Urothelium cell line (cell line): ENCODE results near the gene ESCO1.
"Not testable (repeated sequence)": the region's sequence is repeated elsewhere in the genome, so short reads cannot be mapped to it uniquely, and the experiment has no call there.

Experiments used
- DNase-seq: peaks from one replicate; pipeline ENCODE4 v3.0.0; 2011; ENCODE audit warnings: low spot score, mixed read lengths
- FAIRE-seq: peaks from 2 replicates; lab custom pipeline; 2011; peaks lifted over from hg19 to GRCh38; lab: Jason Lieb, UNC

The ESCO1 gene

DNA sequence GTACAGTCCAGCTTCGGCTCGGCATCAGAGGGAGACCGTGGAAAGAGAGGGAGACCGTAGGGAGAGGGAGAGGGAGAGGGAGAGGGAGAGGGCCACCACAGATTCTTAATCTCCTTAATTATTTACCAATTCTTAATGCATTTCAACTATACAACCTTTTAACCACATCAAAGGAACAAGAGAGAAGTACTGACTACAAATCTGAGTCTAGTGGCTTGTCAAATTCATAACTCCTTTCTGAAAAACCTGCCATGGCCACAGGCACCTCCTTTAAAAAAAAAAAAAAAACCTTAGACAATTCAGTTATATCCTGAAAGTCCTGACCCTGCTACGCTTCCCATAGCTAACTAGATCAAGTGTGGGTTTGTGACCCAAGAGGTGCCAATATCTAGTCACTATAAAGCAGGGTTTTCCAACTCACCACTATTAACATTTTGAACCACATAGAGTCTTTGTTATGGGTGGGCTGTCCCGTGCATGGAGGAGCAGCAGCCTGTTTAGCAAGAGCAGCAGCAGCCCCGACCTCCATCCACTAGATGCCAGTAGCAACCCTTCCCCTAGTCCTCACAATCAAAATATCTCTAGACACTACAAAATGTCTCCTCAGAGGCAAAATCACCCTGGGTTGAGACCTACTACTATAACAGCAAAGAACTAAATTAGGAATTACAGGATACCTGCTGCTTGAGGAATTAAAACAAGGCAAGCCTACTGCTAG lies 6.8 kb downstream of the ESCO1 start:
- DNase-seq (no peak), FAIRE-seq (no peak)

DNA sequence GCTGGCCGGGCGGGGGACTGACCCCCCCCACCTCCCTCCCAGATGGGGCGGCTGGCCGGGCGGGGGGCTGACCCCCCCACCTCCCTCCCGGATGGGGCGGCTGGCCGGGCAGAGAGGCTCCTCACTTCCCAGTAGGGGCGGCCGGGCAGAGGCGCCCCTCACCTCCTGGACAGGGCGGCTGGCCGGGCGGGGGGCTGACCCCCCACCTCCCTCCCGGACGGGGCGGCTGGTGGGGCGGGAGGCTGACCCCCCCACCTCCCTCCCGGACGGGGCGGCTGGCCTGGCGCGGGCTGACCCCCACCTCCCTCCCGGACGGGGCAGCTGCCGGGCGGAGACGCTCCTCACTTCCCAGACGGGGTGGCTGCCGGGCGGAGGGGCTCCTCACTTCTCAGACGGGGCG lies 8.1 kb downstream of the ESCO1 start:
- DNase-seq, FAIRE-seq: not testable (repeated sequence)

DNA sequence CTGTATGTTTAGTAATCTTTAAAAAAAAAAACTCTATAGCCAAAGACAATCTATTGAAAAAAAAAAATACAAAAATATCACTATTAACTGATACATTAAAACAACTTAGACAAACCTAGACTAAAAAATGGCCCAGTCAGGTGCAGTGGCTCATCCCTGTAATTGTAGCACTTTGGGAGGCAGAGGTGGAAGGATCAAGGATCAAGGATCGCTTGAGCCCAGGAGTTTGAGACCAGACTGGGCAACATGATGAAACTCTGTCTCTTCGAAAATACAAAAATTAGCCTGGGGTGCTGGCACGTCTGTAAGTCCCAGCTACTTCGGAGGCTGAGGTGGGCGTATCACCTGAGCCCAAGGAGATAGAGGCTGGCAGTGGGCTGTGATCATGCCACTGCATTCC lies 16.1 kb downstream of the ESCO1 start:
- FAIRE-seq (no peak), DNase-seq (no peak)

DNA sequence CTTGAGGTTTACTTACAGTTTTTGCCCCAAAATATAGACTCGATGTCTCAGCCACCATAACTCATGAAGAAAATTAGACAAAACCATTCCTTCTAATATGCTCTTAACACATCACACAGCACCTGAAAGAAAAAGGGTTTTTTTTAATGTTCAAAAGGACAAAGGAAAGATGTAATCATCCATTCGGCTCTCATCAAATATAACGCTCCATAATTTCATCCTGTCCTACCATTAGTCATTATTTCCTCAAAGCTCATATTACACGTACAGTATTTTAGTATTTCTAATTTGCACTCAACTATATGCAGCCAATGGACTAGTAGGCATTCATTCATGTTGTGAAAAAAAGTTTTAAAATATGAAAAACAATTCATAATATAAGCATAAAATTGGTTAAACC lies 24.8 kb downstream of the ESCO1 start:
- DNase-seq (no peak), FAIRE-seq (no peak)

DNA sequence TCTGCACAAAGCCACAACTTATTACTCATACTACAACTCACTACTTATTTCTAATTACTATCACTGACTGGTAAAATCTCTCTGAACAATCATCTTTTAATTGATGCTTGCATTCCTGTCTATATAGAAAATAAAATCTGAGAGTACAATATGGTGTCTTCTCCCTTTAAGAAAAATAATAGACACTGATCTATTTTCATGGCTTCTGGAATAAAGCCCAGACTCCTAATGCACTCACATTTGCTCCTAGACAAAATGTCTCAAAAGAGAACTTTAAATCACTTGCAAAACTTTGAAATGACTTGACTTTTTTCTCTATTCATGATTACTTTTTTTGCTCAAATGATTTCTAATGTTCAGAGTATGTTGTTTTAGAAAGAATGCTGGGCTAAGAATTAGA lies 28.7 kb downstream of the ESCO1 start:
- no peak for FAIRE-seq

DNA sequence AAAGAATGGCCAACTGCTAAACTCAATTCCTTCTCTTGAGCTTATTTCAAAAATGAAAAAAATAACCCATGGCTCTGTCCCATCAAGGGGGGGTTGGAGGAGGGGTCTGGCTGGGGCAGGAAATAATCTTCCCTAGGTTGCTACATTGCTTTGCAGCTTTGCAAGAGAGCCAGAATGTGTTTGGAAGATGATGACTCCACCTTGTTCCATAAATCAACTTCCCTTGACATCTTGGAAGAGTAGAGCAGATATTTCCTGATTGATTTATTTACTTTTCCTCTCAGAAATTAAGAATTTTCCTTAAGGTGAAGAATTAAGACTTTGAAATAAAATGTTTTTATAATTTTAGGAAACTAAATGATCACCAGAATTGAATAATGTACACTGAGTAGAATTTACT lies 41.3 kb downstream of the ESCO1 start:
- no peak for DNase-seq

More for the DNA sequence above, 28.7 kb downstream of the ESCO1 start:
- no peak for DNase-seq

DNA sequence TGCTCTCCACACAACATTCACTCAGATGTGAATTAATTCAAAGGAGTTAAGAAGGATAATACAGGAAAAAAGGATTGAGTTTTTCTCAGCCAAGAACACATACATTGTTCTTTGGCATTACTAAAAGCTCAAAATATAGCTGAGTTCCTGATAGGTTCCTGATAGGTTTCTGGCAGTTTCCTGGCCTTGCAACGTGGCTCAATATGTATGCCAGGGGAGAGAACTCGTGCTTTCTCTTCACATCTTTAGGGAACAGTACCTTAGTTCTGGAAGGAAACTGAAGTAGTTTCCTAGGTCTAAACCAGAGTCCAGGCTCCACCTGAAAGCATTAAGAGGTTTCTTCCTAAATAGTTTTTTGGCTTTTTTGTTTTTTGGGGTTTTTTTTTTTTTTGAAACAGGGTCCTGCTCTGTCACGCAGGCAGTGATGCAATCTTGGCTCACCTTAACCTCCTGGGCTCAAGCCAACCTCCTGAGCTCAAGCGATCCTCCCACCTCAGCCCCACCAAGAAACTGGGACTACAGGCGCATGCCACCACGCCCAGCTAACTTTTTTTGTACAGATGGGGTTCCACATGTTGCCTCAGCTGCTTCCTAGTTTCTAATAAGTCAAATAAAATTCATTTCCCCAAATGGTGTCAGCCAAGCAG lies 42.8 kb downstream of the ESCO1 start:
- FAIRE-seq (no peak), DNase-seq (no peak)

More for the DNA sequence above, 41.3 kb downstream of the ESCO1 start:
- no peak for FAIRE-seq

DNA sequence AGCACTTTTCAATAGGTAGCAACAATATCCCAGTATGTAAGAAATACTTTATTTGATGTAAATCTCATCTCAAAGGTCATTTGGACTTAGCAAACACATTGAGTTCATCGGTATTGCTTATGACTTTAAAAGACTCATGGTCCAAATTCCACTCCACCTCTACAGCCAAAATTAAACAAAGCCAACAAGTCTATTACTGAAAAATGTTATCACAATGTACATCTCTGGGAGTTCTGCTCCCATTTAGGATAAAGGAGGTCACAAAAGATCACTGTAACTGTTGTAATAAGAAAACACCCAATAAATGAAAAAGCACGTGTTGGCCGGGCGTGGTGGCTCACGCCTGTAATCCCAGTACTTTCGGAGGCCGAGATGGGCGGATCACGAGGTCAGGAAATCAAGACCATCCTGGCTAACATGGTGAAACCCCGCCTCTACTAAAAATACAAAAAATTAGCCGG lies 50.0 kb downstream of the ESCO1 start:
- no peak for FAIRE-seq
- DNase-seq = no peak

DNA sequence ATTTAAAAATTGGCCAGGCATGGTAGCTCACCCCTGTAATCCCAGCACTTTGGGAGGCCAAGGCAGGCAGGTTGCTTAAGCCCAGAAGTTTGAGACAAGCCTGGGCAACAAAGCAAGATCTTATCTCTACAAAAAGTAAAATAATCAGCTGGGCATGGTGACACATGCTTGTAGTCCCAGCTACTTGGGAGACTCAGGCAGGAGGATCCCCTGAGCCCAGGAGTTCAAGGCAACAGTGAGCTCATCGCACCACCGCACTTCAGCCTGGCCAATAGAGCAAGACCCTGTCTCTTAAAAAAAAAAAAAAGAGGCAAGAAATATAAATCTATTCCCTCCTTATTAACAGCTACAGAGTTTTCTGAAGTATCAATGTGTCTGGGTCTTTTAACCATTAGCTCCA lies 51.9 kb downstream of the ESCO1 start:
- DNase-seq (no peak), FAIRE-seq (no peak)

DNA sequence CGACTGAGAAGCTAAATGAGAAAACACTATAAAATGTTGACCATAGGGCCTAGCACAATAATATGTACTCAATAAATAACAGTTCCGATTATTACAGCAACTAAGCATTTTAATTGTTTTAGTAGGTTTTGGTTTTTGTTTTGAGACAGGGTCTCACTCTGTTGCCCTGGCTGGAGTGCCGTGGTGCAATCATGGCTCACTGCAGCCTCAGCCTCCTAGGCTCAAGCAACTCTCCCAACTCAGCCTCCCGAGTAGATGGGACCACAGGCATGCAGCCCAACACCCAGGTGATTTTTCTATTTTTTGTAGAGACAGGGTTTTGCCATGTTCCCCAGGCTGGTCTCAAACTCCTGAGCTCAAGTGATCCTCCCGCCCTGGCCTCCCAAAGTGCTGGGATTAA lies 54.1 kb downstream of the ESCO1 start:
- FAIRE-seq = no peak

DNA sequence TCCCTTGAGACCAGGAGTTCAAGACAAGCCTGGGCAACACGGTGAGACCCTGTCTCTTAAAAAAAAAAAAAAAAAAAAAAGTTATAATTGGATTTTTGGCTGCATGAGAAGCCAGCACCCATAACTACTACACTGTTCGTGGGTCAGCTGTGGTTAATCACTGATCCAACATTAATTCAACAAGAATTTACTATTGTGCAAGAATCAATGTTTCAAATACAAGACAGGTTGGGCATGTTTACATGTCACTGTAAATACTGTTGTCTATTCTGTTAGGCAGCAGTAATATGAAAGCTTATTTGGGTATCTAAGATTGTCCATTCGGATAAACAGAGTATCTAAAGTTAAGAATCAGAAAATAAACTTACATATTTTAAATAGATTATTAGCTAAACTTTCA lies 62.3 kb downstream of the ESCO1 start:
- DNase-seq = no peak
- FAIRE-seq = no peak

More for the DNA sequence above, 54.1 kb downstream of the ESCO1 start:
- DNase-seq = no peak

DNA sequence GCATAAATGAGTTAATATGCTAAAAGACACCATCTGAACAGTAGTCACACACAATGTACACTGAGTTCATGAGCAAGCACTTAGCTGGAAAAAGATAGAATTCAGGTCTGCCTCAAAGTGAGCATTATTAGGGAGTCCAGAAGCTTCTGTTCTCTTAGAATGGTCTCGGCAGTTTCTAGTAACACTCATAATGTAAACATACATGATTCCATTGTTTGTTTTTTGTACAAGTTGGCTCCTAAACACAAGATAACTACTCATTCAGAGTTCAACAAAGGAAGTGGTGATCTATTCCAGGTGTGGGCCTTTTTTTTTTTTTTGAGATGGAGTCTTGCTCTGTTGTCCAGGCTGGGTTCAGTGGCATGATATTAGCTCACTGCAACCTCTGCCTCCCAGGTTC lies 66.2 kb downstream of the ESCO1 start:
- no peak for DNase-seq
- no peak for FAIRE-seq

DNA sequence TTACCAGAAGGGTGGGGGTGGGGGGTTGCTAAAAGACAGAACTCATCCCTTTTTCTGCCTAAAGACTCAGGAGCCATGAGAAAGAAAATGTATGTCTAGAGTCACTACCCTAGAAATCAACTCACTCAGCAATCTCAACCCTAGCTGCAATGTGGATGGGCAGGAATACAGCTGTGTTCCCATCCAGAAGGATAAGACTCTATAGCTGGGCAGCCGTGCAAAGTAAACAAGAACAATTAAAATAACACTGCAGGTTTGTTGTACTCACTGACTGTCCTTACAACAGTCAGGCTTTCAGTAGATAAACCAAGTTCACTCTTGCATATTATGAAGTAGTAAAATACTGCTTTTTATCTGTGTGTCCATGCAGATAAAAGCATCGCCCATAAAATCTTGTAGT lies 74.0 kb downstream of the ESCO1 start:
- no peak for FAIRE-seq

DNA sequence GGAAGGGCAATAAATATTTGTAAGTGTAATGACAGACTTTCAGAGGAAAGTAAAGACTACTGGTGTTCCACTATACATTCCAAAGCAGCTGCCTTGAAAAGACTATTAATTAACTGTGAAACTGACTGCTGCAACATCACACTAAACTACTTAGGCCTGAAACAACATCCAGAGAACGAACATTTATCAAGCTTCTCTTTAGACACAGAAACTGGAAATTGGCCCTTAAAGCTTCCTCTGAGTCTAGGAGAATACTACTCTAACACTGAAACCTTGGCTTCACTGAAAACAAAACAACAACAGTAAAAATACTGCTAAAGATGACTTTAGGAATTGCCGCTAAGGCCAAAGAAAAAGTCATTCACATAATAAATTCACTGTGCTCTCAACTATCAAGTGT lies 74.6 kb downstream of the ESCO1 start:
- FAIRE-seq (no peak), DNase-seq (no peak)

More for the DNA sequence above, 74.0 kb downstream of the ESCO1 start:
- no peak for DNase-seq

DNA sequence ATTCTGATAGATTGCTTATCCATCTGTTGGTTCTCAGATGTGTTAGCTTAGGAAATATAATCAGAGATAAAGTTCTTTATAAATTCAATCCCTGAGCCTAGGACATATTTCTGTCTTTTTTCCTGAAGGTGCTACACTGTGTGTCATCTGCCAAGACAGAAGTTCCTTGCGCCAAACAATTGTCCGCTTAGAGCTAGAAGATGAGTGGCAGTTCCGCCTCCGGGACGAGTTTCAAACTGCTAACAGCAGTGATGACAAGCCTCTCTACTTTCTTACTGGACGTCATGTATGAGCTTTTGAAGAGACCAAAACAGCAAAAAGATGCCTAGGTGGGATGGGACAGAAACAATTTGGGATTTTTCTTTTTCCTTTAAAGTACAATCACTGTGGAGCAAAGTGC lies 78.0 kb downstream of the ESCO1 start:
- DNase-seq = no peak
- FAIRE-seq = no peak

DNA sequence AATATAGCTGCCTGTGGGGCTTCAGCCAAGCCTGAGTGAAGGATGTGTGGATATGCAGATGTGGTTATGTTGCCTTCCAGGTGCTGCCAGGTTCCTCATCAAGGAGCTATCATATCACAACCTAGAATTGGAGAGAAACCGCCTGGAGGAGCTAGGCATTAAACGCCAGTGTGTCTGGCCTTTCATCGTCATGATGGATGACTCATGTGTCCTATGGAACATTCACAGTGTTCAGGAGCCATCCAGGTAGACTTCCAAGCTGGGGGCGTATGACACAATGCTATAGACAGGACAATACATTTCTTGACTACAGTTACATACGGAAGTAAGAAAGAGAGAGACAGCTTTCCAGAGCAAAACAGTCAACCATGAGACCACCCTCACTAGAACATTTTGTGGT lies 86.8 kb downstream of the ESCO1 start:
- DNase-seq (no peak), FAIRE-seq (no peak)

DNA sequence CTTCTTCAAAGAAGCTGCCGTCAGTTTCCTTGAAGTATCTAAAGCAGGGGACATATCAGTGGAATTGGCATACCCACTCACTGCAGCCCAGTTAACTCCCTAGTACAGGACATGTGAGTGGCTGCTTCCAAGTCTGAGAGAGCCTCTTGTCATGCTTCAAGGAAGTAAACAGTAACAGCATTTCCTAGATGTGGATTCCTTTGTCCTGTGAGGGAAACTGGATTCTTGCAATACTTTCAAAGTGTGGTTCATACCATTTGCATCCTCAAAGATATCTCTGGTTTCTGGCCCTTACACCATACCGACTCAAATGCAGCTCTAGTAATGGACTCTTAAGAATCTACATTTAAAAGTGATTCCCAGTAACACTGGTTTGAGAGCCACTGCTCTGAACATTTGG lies 87.2 kb downstream of the ESCO1 start:
- no peak for DNase-seq
- no peak for FAIRE-seq

DNA sequence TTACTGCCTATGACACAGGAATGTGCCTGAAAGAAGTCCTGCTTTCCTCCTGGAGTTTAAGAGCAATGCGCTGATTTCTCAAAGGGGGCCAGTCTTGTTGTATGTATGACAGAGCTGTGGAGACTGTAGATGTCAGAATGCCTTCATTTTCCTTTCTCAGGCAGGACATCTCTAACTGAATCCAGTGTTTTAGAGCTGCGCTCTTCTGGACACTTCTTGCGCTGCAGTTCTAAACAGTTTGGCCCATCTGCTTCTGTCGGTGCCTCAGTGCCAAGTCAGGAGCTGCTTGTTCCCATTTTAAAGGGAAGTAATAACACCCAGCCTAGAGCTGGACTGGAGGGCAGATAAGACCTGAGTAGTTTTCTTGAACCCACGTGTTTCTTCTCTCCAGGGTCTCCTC lies 91.4 kb downstream of the ESCO1 start:
- FAIRE-seq (no peak), DNase-seq (no peak)

DNA sequence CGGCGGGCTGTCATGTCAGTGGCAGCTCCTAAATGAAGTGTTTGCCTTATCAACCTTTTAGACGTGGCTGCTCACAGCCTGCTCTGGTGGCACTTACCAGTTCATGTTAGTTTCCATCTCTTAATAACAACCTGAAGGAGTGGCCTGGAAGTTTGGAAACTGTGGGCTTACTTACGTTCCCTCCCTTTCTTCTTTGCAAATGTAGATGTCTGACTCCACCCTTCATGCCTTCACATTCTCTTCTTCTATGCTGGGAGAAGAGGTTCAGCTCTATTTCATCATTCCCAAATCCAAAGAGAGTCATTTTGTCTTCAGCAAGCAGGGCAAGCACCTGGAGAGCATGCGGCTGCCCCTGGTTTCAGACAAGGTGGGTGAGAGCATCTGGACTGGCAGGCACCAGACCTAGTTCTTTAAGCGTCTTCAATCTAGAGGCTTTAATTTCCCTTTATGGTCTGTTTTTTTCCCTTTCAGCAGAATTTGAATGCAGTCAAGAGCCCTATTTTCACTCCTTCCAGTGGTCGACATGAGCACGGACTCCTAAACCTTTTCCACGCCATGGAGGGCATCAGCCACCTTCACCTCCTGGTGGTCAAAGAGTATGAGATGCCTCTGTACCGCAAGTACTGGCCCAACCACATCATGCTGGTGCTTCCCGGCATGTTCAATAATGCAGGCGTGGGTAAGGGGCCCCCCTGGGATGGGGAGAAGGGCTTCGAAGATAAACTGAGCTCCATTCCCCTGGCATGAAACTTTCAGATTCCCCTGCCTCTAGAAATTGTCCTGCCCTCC lies 92.4 kb downstream of the ESCO1 start:
- DNase-seq (no peak), FAIRE-seq (no peak)

DNA sequence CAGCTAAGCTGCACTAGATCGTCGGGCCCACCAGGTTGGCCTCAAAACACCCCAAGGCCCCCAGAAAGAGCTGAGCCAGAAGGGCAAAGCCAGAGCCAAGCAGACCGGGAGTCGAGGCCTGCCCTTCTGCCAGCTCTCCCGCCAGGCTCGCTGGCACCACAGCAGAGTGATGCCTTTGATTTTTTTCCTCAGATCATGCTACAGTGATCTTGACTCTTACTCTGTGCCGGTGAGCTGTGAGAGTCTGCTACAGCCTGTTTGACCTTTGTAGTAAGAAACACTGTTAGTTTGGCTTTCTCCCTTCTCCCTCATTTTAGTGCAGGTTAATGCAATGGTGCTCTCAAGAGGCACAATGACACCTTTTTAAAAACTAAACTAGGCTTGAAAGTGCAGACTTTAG lies 97.8 kb downstream of the ESCO1 start:
- FAIRE-seq = no peak
- no peak for DNase-seq

DNA sequence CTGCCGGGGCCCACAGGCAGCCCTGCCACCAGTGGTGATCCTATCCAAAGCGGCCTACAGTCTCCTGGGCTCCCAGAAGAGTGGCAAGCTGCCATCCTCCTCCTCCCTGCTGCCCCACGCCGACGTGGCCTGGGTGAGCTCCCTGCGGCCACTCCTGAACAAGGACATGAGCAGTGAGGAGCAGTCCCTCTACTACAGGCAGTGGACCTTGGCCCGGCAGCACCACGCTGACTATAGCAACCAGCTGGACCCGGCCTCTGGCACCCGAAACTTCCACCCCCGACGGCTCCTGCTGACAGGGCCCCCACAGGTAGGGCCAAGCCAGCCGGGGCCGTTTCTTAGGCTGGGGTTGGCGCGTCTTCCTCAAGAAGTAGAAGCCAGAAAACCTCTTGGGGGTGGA lies 100.5 kb downstream of the ESCO1 start:
- FAIRE-seq (no peak), DNase-seq (no peak)
